ENCODE measurements around the gene HELB.

GRCh38 chr12:66387117-66387516, 84.8 kb downstream of the HELB start:
- no peak for TF ChIP-seq PBX3 (CRISPR knock-in tag; IDR thresholded peaks at IDR 0.05)
- no peak for TF ChIP-seq CTCF (tag by site-specific recombination; IDR thresholded peaks at IDR 0.05)
- no peak for TF ChIP-seq REST (tag by site-specific recombination; IDR thresholded peaks at IDR 0.05)
- no peak for TF ChIP-seq ZFP3 (tag by site-specific recombination; IDR thresholded peaks at IDR 0.05; ENCODE audit: low read depth)
